PFSK-1 (cell line): ENCODE results near the gene DPYSL3.

Experiments used
- POLR2AphosphoS5 ChIP-seq: IDR thresholded peaks from 2 replicates; pipeline ENCODE4 v1.6.1; 2012; ENCODE audit warnings: low read depth, mild to moderate bottlenecking, control low read depth, low read length, moderate library complexity
- SIN3A ChIP-seq: IDR thresholded peaks from 2 replicates; pipeline ENCODE4 v1.6.1; 2012; ENCODE audit warnings: mild to moderate bottlenecking, low read length, moderate library complexity, borderline replicate concordance; ENCODE audit not compliant: insufficient read depth

- TF ChIP-seq SIN3A (no peak), POLR2AphosphoS5 (no peak)
Measured at GRCh38 chr5:147485046-147485445, 24.8 kb downstream of the DPYSL3 start.
